ENCODE results near the gene DUOX2. TPM values are rescaled to one million over a fixed set of nuclear protein-coding genes. Genes with fewer than 3 reads are reported as not detected.

The DUOX2 gene
- total RNA-seq, 3 donors from 2014 or later (not counting 1 experiment from before 2014, with no cell fraction given) = 2.5 TPM; not detected in 2

- H3K4me3 Mint-ChIP-seq = no peak overlapping the region
- H3K27me3 Mint-ChIP-seq (ENCODE audit: low read depth in 2 of 2) = peaks cover 0 to 2% of the 10 kb centered on the region in 2 donors
- Histone ChIP-seq H3K27me3 (ENCODE audit: control insufficient read depth, insufficient read depth, low read length) (no peaks in the 10 kb centered on the region), H3K36me3 (ENCODE audit: control insufficient read depth, insufficient read depth, low read length) (no peaks in the 10 kb centered on the region), H3K4me1 (ENCODE audit: control insufficient read depth, insufficient read depth, low read length) (no peaks in the 10 kb centered on the region), H3K9me3 (ENCODE audit: control insufficient read depth, insufficient read depth, low read length) (no peaks in the 10 kb centered on the region), H3K4me3 (ENCODE audit: low read length) (no peak overlapping the region), H3K27ac (ENCODE audit: low read length) (no peak overlapping the region)
- no peak for DNase-seq
- no peak for ATAC-seq
- TF ChIP-seq, protein P1, sequence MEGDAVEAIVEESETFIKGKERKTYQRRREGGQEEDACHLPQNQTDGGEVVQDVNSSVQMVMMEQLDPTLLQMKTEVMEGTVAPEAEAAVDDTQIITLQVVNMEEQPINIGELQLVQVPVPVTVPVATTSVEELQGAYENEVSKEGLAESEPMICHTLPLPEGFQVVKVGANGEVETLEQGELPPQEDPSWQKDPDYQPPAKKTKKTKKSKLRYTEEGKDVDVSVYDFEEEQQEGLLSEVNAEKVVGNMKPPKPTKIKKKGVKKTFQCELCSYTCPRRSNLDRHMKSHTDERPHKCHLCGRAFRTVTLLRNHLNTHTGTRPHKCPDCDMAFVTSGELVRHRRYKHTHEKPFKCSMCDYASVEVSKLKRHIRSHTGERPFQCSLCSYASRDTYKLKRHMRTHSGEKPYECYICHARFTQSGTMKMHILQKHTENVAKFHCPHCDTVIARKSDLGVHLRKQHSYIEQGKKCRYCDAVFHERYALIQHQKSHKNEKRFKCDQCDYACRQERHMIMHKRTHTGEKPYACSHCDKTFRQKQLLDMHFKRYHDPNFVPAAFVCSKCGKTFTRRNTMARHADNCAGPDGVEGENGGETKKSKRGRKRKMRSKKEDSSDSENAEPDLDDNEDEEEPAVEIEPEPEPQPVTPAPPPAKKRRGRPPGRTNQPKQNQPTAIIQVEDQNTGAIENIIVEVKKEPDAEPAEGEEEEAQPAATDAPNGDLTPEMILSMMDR (IDR thresholded peaks at IDR 0.05) = no peak
- H3K9me3 Mint-ChIP-seq = no peaks in the 10 kb centered on the region
- H3K36me3 Mint-ChIP-seq = no peaks in the 10 kb centered on the region
- intact Hi-C loops (cut with micrococcal nuclease) = no loop called here
- no peaks in the 10 kb centered on the region for H3K4me1 Mint-ChIP-seq
- H3K27ac Mint-ChIP-seq = no peak overlapping the region
- 85% methylated on average over 5 of the region's 7 CpGs for WGBS (ENCODE audit: insufficient coverage)
These were observed 12.9 kb downstream of the DUOX2 start for GRCh38 chr15:45100884-45101625.

DNA sequence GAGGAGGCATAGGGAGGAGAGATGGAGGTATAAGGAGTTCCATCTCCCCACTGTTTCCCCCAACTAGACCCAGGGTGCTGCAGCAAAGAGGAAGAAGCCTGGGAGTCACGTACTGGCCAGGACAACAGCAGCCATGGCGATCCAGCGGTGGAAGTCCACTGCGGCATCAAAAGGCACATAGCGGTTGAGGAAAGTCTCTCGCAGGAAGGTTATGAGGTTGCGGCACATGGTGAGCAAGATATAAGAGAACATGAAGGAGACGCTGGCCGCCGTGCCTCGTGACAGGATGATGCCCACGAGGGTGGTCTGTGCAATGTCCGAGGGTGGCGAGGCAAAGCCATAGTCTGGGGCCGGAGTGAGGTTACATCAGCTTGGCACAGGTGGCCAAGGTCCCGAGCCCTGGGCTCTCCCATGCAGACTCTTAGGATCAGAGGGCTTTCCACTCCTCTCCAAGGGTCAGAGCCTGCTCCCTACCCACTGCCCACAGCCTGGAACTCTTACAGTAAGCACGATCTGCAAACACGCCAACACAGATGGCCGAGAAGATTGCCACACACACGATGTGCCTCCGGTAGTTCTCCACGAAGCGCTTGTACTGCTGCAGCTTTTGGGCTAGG lies 14.3 kb downstream of the DUOX2 start:
- DNase-seq = no peak
- H3K4me3 ChIP-seq (ENCODE audit: low read length) = no peak overlapping the region
- Mint-ChIP-seq H3K9me3 (no peaks in the 10 kb centered on the region), H3K27me3 (ENCODE audit: low read depth in 2 of 2) (peaks cover 0 to 2% of the 10 kb centered on the region in 2 donors), H3K4me1 (no peaks in the 10 kb centered on the region), H3K4me3 (no peak overlapping the region), H3K36me3 (no peaks in the 10 kb centered on the region), H3K27ac (no peak overlapping the region)
- H3K4me1 ChIP-seq (ENCODE audit: control insufficient read depth, insufficient read depth, low read length) = no peaks in the 10 kb centered on the region
- TF ChIP-seq, protein P1 (IDR thresholded peaks at IDR 0.05) = no peak
- H3K27ac ChIP-seq (ENCODE audit: low read length) = no peak overlapping the region
- H3K27me3 ChIP-seq (ENCODE audit: control insufficient read depth, insufficient read depth, low read length) = no peaks in the 10 kb centered on the region
- no peaks in the 10 kb centered on the region for H3K9me3 ChIP-seq (ENCODE audit: control insufficient read depth, insufficient read depth, low read length)
- 86% methylated on average over 23 of the region's 23 CpGs for WGBS (ENCODE audit: insufficient coverage)
- no peak for ATAC-seq
- no peaks in the 10 kb centered on the region for H3K36me3 ChIP-seq (ENCODE audit: control insufficient read depth, insufficient read depth, low read length)
- intact Hi-C loops (cut with micrococcal nuclease) = no loop called here

DNA sequence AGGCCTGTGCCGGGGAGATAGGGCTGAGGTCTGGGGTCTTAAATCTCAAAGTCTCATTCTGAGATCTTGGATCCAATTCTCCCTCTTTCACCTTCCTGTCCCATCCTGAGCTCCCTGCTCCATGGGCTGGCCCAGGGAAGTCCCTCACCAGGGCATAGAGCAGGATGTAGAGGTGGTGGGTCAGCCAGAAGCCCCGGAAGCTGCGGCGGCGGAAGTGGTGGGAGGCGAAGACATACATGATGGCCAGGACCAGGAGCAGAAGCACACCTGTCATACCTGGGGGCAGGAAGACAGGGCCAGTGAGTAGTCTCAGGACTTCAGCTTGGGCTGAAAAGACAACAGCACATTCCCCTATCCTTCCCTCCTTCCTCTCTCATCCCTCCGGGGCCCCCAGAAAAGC lies 16.5 kb downstream of the DUOX2 start:
- Histone ChIP-seq H3K27me3 (ENCODE audit: control insufficient read depth, insufficient read depth, low read length) (peaks cover 2% of the 10 kb centered on the region), H3K4me3 (ENCODE audit: low read length) (no peak overlapping the region), H3K4me1 (ENCODE audit: control insufficient read depth, insufficient read depth, low read length) (no peaks in the 10 kb centered on the region), H3K36me3 (ENCODE audit: control insufficient read depth, insufficient read depth, low read length) (no peaks in the 10 kb centered on the region), H3K27ac (ENCODE audit: low read length) (no peak overlapping the region), H3K9me3 (ENCODE audit: control insufficient read depth, insufficient read depth, low read length) (no peaks in the 10 kb centered on the region)
- DNase-seq = no peak
- ATAC-seq = no peak
- TF ChIP-seq, protein P1 (IDR thresholded peaks at IDR 0.05) = no peak
- WGBS (ENCODE audit: insufficient coverage) = 96% methylated on average over 7 of the region's 7 CpGs
- Mint-ChIP-seq H3K9me3 (no peaks in the 10 kb centered on the region), H3K4me1 (no peaks in the 10 kb centered on the region), H3K4me3 (no peak overlapping the region), H3K27ac (no peak overlapping the region), H3K36me3 (no peaks in the 10 kb centered on the region), H3K27me3 (ENCODE audit: low read depth in 2 of 2) (peaks cover 0 to 7% of the 10 kb centered on the region in 2 donors)
- intact Hi-C loops (cut with micrococcal nuclease) = no loop called here
